ENCODE results near the gene TMEM121. TPM values are rescaled to one million over a fixed set of nuclear protein-coding genes. Genes with fewer than 3 reads are reported as not detected.
A peak's percentile ranks its signal among the peaks of the same experiment; 100 is the strongest.
"Not testable (repeated sequence)": the region's sequence is repeated elsewhere in the genome, so short reads cannot be mapped to it uniquely, and the experiment has no call there.

Gene TMEM121
- total RNA-seq, 1 donor from 2014 or later, result 1.5 TPM

DNA sequence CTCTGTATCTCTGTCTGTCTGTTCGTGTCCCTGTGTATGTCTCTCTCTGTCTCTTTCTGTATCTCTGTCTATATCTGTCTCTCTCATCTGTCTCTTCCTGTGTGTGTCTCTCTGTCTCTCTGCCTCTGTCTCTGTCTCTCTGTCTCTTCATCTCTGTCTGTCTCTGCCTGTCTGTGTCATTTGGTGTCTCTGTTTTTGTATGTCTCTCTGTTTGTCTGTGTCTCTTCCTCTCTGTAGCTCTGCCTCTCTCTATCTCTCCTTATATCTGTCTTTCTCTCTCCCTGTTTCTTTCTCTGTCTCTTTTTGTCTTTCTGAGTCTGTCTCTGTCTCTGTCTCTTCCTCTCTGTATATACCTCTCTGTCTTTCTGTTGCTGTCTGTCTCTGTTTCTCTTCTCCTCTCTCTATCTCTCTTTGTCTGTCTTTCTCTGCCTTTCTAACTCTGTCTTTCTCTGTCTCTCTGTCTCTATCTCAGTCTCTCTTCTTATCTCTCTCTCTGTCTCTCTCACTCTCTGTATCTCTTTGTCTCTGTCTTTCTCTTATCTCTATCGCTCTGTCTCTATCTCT, 50.2 kb downstream of the TMEM121 start:
- intact Hi-C loops (cut with DNase I), result no loop called here
- DNase-seq (no peak), ATAC-seq (no peak)
- no peaks in the 10 kb centered on the region for H3K4me1 ChIP-seq
- TF ChIP-seq, protein P1, sequence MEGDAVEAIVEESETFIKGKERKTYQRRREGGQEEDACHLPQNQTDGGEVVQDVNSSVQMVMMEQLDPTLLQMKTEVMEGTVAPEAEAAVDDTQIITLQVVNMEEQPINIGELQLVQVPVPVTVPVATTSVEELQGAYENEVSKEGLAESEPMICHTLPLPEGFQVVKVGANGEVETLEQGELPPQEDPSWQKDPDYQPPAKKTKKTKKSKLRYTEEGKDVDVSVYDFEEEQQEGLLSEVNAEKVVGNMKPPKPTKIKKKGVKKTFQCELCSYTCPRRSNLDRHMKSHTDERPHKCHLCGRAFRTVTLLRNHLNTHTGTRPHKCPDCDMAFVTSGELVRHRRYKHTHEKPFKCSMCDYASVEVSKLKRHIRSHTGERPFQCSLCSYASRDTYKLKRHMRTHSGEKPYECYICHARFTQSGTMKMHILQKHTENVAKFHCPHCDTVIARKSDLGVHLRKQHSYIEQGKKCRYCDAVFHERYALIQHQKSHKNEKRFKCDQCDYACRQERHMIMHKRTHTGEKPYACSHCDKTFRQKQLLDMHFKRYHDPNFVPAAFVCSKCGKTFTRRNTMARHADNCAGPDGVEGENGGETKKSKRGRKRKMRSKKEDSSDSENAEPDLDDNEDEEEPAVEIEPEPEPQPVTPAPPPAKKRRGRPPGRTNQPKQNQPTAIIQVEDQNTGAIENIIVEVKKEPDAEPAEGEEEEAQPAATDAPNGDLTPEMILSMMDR (IDR thresholded peaks at IDR 0.05), result no peak
- H3K36me3 ChIP-seq, result no peaks in the 10 kb centered on the region
- no peaks in the 10 kb centered on the region for H3K27me3 ChIP-seq
- H3K27ac ChIP-seq, result no peak overlapping the region
- H3K9me3 ChIP-seq, result no peaks in the 10 kb centered on the region
- no peak overlapping the region for H3K4me3 ChIP-seq

DNA sequence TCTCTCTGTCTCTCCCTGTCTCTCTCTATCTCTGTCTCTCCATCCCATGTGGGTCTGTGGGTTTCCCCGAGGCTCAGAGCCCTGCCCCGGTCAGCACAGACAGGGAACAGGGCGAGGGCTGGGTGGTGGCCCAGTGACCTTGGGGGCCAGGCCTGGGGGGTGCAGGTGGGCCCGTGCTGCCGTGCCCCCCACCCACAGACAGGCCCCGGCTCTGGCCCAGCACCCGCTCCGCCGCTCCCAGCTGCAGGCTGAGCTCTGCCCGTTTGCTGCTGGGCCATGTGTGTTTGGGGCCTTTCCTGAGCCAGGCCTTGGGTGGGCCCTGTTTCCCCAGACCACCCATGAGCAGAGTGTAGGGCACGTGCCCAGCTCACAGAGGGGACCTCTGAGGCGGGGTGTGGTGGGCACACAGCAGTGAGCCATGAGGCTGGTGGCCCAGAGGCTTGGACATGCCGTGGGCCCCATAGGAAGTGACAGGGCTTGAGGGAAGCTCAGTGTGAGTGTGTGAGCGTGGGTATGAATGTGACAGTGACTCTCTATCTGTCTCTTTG, 51.0 kb downstream of the TMEM121 start:
- TF ChIP-seq, protein P1 (IDR thresholded peaks at IDR 0.05), result no peak
- ATAC-seq (no peak), DNase-seq (peak; percentile 39)
- H3K9me3 ChIP-seq, result no peaks in the 10 kb centered on the region
- no peaks in the 10 kb centered on the region for H3K36me3 ChIP-seq
- H3K27me3 ChIP-seq, result no peaks in the 10 kb centered on the region
- intact Hi-C loops (cut with DNase I), result no loop called here
- no peaks in the 10 kb centered on the region for H3K4me1 ChIP-seq
- H3K27ac ChIP-seq, result no peak overlapping the region
- no peak overlapping the region for H3K4me3 ChIP-seq

DNA sequence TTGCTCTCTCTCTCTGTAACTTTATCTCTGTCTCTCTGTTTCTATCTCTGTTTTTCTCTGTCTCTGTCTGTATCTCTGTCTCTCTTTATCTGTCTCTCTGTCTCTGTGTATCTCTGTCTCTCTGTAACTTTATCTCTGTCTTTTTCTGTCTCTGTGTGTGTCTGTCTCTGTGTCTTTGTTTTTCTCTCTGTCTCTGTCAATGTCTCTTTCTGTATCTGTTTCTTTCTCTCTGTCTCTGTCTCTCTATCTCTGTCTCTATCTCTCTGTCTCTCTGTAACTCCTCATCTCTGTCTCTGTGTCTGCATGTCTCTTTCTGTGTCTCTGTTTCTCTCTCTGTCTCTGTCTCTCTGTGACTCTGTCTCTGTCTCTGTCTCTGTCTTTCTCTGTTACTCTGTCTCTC, 51.7 kb downstream of the TMEM121 start:
- H3K27me3 ChIP-seq, result no peaks in the 10 kb centered on the region
- no peaks in the 10 kb centered on the region for H3K36me3 ChIP-seq
- intact Hi-C loops (cut with DNase I), result no loop called here
- no peaks in the 10 kb centered on the region for H3K9me3 ChIP-seq
- no peak overlapping the region for H3K27ac ChIP-seq
- TF ChIP-seq, protein P1 (IDR thresholded peaks at IDR 0.05), result no peak
- DNase-seq (no peak), ATAC-seq (no peak)
- H3K4me1 ChIP-seq, result no peaks in the 10 kb centered on the region
- no peak overlapping the region for H3K4me3 ChIP-seq

DNA sequence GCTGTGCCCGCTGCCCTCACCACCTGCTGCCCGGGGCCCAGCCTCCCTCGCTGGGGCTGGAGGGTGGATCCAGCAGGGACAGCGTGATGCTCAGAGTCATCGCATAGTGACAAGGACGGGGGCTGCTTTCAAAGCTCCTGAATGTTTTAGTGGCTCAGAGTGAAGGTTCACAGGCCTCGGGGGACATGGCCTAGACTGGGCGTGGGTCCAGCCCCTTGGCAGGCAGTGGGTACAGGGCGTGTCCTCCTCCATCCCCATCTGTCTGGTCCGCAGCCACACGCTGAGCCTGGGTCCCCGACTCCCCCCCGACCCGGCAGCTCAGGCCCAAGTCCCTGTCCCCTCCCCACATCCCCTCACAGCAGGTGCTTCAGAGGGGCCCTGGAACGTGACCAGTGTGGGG, 52.8 kb downstream of the TMEM121 start:
- H3K36me3 ChIP-seq; H3K9me3 ChIP-seq; H3K27ac ChIP-seq; H3K27me3 ChIP-seq; H3K4me3 ChIP-seq; H3K4me1 ChIP-seq; DNase-seq; intact Hi-C loops (cut with DNase I): not testable (repeated sequence)
- ATAC-seq, result peak; percentile 5

Other genes with a start within 250 kb of the TMEM121 start
- gene BRF1, start 225.6 kb upstream of the TMEM121 start, total RNA-seq, result 31.2 TPM
- 86.6 TPM for gene PACS2, start 211.8 kb upstream of the TMEM121 start, total RNA-seq
- 3.2 TPM for gene TEX22, start 128.0 kb upstream of the TMEM121 start, total RNA-seq
- gene MTA1, start 106.8 kb upstream of the TMEM121 start, total RNA-seq, result 74.8 TPM
- 191 TPM for gene CRIP2, start 51.8 kb upstream of the TMEM121 start, total RNA-seq
- gene CRIP1, start 39.7 kb upstream of the TMEM121 start, total RNA-seq, result 96.2 TPM
- 7.9 TPM for gene TEDC1, start 35.3 kb upstream of the TMEM121 start, total RNA-seq

Measured in upper lobe of right lung (tissue), 1 donor.